NB4 (cell line): ENCODE measurements around the gene RANBP17.

Experiments
- CTCF ChIP-seq: IDR thresholded peaks from one replicate; pipeline ENCODE4 v1.5.1; 2012; ENCODE audit warnings: low read depth, low read length
- MYC ChIP-seq: IDR thresholded peaks from 2 replicates; pipeline ENCODE4 v1.6.1; 2011; ENCODE audit warnings: low read depth, low read length
- POLR2A ChIP-seq: IDR thresholded peaks from 2 replicates; pipeline ENCODE4 v1.6.1; 2011; ENCODE audit warnings: mild to moderate bottlenecking; ENCODE audit not compliant: insufficient read length; ENCODE audit errors: extremely low read depth

- TF ChIP-seq CTCF = no peak
- TF ChIP-seq POLR2A = no peak
- no peak for TF ChIP-seq MYC
Measured at GRCh38 chr5:171252674-171253073, 390.9 kb downstream of the RANBP17 start.
